HG03045 (cell line): ENCODE results near the gene HS3ST6.
"Not testable (repeated sequence)": the region's sequence is repeated elsewhere in the genome, so short reads cannot be mapped to it uniquely, and the experiment has no call there.

Source experiments
- ATAC-seq: cut with Tn5 transposase; IDR thresholded peaks from one replicate; pipeline ENCODE4 v1.9.1; 2021; ENCODE audit warnings: mild to moderate bottlenecking, moderate library complexity; ENCODE audit not compliant: unreplicated experiment

Gene HS3ST6

DNA sequence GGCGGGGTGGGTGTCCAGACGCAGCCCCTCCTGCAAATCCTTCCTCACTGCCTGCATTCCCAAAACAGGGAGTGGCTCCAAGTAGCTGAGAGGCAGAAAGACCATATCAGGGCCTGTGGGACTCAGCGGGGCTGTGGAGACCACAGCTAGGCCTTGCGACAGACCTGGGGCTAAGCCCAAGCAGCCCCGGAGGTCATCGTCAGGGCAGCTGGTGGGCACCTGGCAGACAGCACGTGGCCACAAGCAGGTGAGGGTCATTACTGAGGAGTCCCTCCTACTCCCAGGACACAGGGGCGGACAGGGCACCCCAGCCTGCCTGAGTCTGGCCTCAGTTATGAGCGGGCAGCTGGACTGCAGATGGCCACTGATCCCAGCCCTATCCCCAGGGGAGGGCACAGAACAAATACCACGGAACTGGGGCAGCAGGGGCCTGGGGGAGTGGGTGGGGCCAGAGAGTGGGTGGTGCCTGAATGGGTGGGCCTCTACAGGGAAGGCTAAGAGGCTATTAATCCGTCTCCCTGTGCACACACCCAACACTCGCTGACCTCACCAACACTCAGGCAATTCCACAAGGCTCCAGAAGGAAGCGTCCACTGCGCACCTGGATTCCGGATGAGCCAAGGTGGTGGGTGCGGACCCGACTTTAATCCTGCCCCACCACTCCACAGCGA is 8.5 kb downstream of the HS3ST6 start:
- no peak for ATAC-seq

DNA sequence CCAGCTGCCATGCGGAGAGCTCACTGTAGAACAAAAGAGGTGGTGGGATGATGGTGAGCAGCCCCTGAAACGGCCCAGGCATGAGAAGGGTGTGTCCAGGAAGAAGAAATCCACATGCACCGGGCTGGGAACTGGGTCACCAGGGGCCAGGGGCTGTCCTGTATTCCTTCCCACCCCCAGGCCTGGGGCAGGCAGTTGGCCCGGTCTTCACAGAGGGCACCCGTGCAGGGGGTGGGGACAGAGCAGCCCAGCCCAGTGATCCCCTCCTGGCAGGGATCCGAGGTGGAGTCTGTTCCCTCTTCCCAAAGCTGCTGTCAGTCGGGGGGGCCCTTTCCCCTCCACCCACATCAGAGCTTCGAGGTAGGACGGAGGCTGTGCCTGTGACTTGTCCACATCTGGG is 9.2 kb downstream of the HS3ST6 start:
- ATAC-seq: no peak

DNA sequence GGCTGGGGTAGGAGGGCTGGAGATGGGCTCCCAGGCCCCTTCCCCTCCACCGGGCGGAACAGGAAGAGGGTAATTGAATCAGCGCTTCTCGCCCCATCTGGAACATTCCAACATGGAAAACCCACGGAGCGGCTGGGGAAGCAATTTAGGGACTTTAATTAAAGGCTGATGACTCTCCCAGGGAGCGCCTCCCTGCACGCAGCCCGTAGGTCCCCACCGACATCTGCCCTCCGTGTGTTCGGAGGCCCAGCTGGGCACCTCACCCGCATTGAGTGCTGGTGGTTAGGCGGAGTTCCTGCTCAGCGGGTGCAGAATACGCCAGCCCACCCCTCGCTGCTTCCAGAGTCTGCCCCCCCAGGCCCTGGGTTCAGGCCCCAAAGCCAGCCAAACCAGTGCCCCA is 10.0 kb downstream of the HS3ST6 start:
- no peak for ATAC-seq

DNA sequence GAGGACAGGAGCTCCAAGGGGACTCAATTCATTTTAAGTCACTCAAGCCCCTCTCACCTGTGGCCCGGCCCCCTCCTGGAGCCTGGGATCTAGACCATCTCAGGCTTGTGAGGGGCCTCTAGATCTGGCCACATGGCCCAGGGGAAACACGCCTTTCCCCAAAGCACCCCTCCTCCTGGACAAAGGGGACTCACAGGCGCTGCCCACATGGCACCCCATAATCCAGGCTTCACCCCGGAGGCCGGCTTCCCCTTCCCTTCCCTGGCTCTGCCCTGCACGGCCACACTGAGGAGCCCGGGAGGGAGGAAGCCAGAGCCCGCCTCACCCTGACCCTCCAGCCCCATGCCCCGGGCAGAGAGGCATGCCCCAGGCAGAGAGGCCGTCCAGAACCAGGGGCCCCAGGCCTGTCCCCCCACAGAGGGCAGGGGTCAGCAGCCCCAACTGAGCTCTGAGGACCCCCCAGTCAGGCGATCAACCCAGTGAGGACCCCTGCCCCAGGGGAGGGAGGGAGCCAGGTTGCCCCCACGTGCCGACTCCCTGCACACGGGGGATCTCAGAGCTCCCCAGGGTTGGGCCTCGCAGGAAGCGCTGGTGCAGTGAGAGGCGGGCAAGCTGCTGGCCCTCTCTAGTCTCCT is 10.9 kb downstream of the HS3ST6 start:
- no peak for ATAC-seq

DNA sequence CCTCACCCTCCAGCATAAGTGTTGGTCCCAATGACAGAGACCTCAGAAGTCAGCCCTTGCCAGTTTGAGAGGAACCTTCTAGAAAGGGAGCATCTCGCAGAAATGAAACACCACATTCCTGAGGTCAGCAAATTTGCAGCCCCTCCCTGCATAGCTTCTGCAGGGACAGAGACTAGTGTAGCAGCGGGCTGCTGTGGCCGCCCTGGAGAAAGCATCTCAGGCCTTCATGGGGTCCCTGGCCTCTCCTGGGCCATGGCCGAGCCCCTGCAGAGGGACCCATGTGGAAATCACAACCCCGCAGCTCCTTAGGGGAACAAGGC is 11.4 kb downstream of the HS3ST6 start:
- ATAC-seq: no peak

DNA sequence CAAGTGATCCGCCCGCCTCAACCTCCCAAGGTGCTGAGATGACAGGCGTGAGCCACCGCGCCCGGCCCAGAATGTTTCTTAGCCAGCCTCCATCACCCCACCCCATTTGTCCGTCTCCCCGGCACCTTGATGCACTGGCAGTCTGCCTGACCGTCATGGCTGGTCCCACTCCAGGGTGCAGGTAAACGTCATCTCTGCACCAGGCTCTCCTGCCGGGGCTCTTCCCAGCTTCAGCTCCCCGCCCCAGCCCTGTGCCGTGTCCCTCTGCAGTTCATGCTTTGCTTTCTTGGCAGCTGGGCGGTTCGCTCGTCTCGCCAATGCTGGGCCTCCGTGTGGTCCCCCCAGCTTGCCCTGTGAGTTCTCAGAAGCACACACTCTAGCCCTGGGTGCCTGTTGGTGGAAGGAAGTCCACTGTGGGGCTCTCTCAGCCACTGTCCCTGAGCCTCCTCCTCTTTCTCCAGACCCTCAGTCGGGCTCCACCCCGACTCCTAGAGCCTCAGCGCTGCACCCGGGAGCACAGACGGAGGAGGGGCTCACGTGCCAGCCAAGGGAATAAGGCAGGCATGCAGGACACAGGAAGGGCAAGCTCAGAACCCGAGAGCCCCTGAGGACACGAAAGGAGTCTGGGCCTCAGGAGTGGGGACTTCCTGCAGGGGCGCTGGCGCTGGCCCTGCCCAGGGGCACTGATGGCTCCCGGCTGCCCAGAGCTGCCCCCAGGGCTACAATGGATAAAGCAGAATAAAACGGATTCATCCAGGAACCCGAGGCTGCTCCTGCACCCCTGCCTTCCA is 12.0 kb downstream of the HS3ST6 start:
- no peak for ATAC-seq

DNA sequence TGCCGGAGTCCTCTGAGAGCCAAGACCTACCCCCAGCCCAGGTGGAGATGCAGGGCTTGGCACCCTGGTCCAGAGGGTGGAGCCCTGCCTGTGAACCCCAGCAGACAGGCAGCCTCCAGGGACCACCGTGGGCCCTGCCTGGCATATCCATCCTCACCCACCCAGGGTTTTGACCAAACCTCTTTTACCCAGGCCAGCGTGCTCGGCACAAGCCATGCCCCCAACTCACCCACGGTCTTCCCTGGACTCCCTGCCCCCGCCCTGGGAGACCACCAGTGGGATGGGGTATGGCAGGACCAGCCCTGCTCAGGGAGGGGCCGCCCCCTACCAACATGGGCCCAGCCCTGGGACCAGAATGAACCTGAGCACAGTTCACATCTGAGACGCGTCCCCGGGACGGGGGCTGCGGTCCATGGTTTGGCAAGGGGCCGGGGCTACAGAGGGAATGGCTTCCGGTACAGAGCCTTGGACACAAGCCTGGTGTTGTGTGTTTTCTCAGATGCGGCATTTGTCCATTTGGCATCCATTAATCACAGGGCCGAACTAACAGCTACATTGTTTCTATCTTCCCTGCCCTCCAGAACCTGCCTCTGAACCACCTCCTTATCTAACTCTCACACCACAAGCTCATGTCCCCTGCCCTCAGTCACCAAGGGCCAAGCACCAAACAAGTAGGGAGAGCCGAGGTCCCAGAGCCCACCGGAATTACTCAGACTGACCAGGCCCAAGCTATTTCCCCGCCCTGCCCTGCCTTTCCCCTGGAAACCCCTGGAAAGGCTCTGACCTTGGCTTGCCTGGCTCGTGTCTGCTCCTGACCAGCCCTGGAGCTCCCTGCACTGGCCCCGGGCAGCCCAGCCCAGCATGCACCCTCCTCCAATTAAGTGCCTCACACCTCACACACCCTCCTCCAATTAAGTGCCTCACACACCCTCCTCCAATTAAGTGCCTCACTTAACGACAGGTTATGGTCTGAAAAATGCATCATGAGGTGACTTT is 14.1 kb downstream of the HS3ST6 start:
- no peak for ATAC-seq

DNA sequence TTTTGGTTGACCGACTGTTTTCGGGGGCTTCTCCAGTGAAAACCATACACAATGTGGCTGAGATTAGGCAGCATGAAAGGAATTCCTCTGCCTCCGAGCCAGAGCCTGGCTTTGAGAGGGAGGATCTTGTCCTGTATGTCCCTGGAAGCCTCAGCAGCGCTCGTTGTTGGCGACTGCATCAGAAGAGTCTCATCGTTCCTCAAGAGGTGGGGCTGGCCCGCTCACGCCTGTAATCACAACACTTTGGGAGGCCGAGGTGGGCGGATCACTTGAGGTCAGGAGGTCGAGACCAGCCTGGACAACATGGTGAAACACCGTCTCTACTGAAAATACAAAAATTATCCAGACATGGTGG is 15.0 kb downstream of the HS3ST6 start:
- ATAC-seq: no peak

DNA sequence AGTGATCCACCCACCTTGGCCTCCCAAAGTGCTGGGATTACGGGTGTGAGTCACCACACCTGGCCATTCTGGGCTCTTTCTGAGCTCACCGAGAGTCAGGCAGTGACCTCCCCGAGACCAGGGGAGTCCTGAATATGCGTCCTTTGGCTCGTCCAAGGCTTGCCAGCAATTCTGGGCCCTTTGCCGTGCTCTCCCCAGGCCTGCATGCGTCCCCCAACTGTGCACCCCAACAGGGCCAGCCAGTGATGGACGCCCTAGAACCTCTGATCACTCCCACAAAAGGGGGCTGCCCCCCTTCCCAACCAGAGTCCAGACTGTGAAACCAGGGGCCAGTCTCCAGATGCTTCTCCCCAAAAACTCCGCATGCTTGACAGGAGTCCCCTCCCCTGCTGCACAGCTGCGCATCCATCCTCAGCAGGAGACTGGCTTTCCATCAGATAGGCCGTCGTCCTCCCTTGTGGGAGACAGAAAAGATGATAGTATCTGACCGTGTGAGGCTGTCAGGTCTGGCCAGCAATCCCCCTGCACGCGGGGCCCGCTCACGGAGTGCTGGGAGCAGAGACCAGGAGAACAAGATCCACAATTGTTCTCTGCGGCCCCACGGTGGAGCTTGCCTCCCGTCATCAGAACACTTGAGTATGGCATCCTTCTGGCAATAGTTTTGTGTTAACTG is 15.5 kb downstream of the HS3ST6 start:
- no peak for ATAC-seq

DNA sequence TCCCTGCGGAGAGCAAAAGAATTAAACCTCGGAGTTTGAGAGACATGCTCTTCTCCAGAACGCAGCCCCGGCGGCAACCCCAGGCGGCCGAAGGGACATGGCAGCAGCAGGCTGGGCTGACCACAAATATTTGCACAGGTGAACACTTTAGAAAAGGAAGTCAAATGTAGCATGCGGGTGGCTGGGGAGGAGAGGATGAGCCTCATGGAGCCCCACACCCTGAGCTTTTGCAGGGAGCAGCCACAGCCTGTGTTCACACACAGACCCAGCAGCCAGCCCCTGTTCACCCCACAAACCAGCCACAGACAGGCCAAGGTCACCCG is 17.8 kb downstream of the HS3ST6 start:
- no peak for ATAC-seq

DNA sequence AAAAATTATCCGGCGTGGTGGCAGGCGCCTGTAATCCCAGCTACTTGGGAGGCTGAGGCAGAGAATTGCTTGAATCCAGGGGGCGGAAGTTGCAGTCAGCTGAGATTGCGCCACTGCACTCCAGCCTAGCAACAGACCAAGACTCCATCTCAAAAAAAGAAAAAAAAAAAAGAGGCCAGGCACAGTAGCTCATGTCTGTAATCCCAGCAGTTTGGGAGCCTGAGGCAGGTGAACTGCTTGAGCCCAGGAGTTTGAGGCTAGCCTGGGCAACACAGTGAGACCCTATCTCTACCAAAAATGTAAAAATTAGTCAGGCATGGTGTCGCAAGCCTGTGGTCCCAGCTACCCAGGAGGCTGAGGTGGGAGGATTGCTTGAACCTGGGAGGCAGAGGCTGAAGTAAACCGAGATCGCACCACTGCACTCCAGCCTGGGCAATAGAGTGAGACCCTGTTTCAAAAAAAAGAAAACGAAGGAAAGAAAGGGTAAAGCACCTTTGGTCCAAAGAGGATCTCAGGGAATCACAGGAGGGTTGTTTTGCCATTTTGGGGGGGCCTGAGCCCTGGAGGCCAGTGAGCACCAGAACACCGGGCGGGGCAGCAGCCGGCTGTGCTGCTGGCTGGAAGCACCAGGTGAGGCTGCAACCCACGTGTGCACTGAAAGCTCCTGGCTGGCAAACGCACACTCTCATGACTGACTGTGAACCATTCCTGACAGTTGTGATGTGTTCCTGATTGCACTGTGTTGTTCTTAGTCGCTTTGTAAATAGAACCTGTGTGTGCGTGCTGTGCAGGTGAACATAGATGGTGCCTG is 18.4 kb downstream of the HS3ST6 start:
- ATAC-seq: no peak

DNA sequence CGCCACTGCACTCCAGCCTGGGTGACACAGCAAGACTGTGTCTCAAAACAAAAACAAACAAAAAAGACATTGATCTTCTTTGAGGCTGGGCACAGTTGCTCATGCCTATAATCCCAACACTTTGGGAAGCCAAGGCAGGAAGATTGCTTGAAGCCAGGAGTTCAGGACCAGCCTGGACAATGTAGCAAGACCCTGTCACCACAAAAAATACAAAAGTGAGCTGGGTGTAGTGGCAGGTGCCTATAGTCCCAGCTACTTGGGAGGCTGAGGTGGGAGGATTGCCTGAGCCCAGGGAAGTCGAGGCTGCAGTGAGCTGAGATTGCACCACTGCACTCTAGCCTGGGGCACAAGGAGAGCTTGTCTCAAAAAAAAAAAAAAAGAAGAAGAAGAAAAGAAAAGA is 20.5 kb downstream of the HS3ST6 start:
- not testable (repeated sequence) for ATAC-seq

DNA sequence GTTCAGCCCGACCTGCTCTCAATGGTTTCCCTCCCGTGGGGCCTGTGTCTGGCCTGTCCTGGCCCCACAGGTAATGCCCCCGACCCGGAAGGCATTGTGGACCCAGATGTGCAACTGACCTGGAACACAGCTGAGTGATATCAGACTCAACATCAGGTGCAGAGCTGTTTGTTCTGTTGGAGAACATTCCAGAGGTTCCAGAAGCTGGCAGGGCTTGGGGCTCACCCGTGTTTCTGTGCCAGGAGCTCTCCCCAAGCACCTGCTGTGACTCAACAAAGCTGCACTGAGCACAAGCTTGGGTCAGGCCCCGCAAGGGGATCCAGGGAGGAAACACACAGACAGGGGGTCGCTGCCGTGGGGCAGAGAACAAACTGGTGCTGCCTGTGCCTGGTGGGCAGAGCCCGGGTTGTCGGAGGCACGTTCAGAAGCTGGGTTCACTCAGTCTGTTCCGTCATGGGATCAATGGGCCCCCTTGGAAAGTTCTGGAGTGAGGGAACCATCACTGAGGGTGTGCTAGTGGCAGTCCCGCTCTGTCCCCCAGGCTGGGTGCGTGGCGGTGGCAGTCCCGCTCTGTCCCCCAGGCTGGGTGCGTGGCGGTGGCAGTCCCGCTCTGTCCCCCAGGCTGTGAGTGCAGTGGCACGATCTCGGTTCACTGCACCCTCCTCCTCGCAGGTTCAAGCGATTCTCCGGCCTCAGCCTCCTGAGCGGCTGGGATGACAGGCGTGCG is 22.1 kb downstream of the HS3ST6 start:
- no peak for ATAC-seq

DNA sequence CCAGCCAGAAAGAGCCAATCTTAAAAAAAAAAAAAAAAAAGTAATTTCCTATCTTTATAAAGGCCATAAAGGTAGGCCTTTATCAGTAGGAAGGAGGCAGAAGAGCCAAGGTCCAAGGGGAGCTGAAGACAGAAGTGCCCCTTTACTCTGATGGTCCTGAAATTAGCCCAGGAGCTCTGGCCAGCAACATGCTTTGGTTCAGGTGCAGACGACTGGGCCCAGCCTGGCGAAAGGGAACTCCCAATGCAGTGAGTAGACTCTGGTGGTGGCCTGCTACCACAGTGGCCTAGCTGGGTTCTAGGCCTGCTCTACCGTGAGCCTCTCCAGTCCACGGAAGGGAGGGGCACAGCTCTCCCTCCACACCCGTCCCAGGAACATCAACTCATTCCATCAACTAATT is 23.1 kb downstream of the HS3ST6 start:
- no peak for ATAC-seq

DNA sequence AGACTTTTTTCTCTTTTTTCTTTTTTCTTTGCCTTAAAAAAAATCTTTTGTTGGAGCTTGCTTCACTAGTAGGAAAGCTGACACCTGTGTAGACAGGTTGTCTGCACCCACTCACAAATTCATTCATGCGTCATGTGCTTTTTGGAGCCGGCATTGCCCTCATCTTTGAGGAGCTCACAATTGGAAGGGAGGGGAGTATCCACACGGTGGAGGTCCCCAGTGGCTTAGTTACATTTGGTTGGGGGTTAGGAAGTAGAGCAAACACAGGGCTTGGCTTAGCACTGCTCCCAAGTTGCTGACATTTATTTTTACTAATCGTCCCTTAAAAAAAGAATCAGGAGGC is 27.5 kb downstream of the HS3ST6 start:
- no peak for ATAC-seq

DNA sequence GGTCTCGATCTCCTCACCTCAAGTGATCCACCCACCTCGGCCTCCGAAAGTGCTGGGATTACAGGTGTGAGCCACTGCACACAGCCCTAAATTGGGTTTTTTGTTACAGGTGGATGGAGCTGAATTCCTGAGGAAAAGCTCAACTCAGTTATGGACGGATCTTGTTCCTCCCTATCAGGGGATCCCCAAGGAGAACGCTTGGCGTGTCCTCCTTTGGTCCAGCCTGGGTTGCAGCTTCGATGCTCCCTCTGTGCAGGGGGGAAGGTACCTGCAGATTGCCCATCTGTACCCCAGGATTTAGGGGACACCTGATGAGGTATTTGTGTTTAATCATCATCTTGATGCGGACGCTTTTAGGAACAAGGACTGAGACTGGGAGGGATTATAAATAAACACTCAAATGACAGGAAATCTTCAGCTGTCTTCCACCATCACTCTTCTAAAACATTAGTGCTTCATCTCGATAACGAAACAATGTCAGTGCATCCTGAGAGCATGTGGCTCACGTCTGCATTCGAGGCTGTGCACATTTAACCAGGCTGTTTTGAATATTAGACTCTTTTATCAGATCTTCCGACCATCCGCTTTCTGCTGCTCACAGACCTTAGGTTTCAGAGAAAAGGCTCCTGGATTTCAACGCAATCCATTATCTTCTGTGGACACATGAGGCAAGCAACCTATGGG is 28.0 kb downstream of the HS3ST6 start:
- no peak for ATAC-seq

DNA sequence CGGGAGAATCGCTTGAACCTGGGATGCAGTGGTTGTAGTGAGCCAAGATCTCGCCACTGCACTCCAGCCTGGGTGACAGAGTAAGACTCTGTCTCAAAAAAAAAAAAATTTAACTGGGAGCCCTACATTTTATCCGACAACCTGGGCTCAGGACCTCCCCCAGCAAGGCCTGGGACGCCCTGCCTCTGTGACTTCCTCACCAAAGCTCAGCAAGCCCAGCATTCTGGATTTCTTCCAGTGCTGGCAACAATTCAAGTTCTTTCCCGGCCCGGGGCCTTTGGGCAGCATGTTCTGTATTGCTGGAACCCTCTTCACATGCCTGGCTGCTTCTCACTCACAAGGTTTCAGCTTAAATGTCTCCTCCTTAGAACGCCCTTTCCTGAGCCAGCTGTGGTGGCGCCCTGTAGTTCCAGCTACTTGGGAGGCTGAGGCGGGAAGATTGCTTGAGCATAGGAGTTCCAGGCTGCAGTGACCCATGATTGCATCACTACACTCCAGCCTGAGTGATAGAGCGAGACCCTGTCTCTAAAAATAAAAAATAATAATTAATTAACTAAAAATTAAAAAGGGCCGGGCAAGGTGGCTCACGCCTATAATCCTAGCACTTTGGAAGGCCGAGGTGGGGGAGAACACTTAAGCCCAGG is 30.4 kb downstream of the HS3ST6 start:
- ATAC-seq: no peak

DNA sequence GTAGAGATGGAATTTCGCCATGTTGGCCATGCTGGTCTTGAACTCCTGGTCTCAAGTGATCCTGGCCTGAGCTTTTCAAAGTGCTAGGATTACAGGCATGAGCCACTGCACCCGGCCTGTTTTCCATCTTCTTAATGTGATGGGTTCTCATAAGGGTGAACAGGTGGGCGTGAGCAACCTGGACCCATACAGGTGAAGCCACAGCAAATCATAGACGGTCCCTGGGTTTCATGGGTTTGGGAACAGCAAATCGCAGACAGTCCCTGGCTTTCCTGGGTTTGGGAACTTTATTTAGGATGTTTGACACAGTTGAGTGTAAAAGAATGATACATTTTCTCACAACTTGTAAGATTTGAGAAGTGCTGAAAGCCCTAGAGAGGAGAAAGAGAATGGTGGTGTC is 33.3 kb downstream of the HS3ST6 start:
- ATAC-seq: no peak
